ENCODE measurements around the gene SOCS2.

DNA sequence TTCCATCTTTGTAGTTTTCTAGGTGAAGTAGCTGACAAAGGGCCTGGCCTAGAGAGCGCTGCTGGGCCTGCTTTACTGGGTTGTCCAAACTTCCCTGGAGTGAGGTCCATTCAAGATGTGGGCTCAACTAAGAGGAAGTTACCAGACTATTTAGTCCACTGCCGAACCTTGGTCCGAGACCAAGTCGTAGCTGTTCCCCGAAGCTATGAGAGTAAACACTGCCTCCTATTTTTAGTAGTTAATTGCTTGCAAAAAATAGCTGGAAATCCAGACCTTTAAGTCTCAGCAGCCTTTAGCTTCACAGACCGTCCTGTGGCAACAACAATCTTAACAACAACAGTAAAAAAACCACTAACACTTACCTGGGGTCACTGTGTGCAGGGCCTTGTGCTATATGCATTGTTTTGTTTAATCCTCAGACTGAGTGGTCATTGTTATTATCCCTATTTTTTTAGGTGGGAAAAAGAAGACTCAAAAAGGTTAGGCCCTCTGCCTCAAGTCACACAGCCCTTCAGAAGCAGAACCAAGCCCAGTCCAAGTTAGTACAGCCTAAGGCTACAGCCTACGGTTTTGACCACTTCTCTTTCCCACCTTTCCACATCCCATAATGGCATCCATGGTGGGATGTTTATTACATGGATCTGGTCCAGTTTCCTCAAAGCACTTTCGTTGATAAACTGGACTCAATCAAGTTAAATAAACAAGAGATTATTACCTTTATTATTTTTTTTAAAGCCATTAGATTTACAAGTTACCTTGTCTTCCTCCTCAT is 30.6 kb downstream of the SOCS2 start:
- no peak for TF ChIP-seq POLR2A (IDR thresholded peaks at IDR 0.05; ENCODE audit: low read depth, low read length)
- no peak for TF ChIP-seq POLR2AphosphoS5 (IDR thresholded peaks at IDR 0.05; ENCODE audit: low read depth, low read length)

All from GM12892 (cell line).